ENCODE measurements around the gene CHST11. TPM values are rescaled to one million over a fixed set of nuclear protein-coding genes. Genes with fewer than 3 reads are reported as not detected.

Gene CHST11
- total and polyA plus RNA-seq, 4 donors = 15.0 to 25.5 (median 18.8) TPM

- Histone ChIP-seq H3K4me3 (ENCODE audit: low read depth, low read length) (no peak overlapping the region), H3K36me3 (ENCODE audit: control insufficient read depth, insufficient read depth, low read length) (no peaks in the 10 kb centered on the region), H3K27me3 (ENCODE audit: control insufficient read depth, insufficient read depth, low read length) (no peaks in the 10 kb centered on the region), H3K27ac (ENCODE audit: low read depth, low read length) (no peak overlapping the region), H3K4me1 (ENCODE audit: control insufficient read depth, insufficient read depth, low read length) (peaks cover 15% of the 10 kb centered on the region), H3K9me3 (ENCODE audit: control insufficient read depth, insufficient read depth, low read length) (no peaks in the 10 kb centered on the region)
- WGBS (ENCODE audit: insufficient coverage) = 13% methylated on average over 5 of the region's 12 CpGs
- DNase-seq (ENCODE audit: low read depth in 4 of 6, low spot score in 6 of 6) = peak in 2 of 6 donors; percentile 59 to 63
Measured at GRCh38 chr12:104695453-104696148, 238.9 kb downstream of the CHST11 start.

GRCh38 chr12:104697186-104697585 lies 240.4 kb downstream of the CHST11 start:
- Histone ChIP-seq H3K27ac (ENCODE audit: low read depth, low read length) (no peak overlapping the region), H3K36me3 (ENCODE audit: control insufficient read depth, insufficient read depth, low read length) (no peaks in the 10 kb centered on the region), H3K27me3 (ENCODE audit: control insufficient read depth, insufficient read depth, low read length) (no peaks in the 10 kb centered on the region), H3K9me3 (ENCODE audit: control insufficient read depth, insufficient read depth, low read length) (no peaks in the 10 kb centered on the region), H3K4me3 (ENCODE audit: low read depth, low read length) (no peak overlapping the region), H3K4me1 (ENCODE audit: control insufficient read depth, insufficient read depth, low read length) (peaks cover 19% of the 10 kb centered on the region)
- DNase-seq (ENCODE audit: low read depth in 4 of 6, low spot score in 6 of 6) = no peak
- WGBS (ENCODE audit: insufficient coverage) = 77% methylated on average over 7 of the region's 7 CpGs

GRCh38 chr12:104698871-104699270 lies 242.1 kb downstream of the CHST11 start:
- no peaks in the 10 kb centered on the region for H3K36me3 ChIP-seq (ENCODE audit: control insufficient read depth, insufficient read depth, low read length)
- DNase-seq (ENCODE audit: low read depth in 4 of 6, low spot score in 6 of 6) = no peak
- no CpG with 5 or more reads among the region's 3 CpGs for WGBS (ENCODE audit: insufficient coverage)

GRCh38 chr12:104699489-104700190 lies 242.9 kb downstream of the CHST11 start:
- H3K9me3 ChIP-seq (ENCODE audit: control insufficient read depth, insufficient read depth, low read length) = no peaks in the 10 kb centered on the region
- H3K27ac ChIP-seq (ENCODE audit: low read depth, low read length) = no peak overlapping the region
- no peak for DNase-seq (ENCODE audit: low read depth in 4 of 6, low spot score in 6 of 6)
- no peaks in the 10 kb centered on the region for H3K27me3 ChIP-seq (ENCODE audit: control insufficient read depth, insufficient read depth, low read length)
- no peaks in the 10 kb centered on the region for H3K36me3 ChIP-seq (ENCODE audit: control insufficient read depth, insufficient read depth, low read length)
- 88% methylated on average over 2 of the region's 5 CpGs for WGBS (ENCODE audit: insufficient coverage)
- H3K4me1 ChIP-seq (ENCODE audit: control insufficient read depth, insufficient read depth, low read length) = peaks cover 23% of the 10 kb centered on the region
- no peak overlapping the region for H3K4me3 ChIP-seq (ENCODE audit: low read depth, low read length)

More at GRCh38 chr12:104698871-104699270, 242.1 kb downstream of the CHST11 start:
- H3K4me3 ChIP-seq (ENCODE audit: low read depth, low read length) = no peak overlapping the region
- H3K9me3 ChIP-seq (ENCODE audit: control insufficient read depth, insufficient read depth, low read length) = no peaks in the 10 kb centered on the region
- no peaks in the 10 kb centered on the region for H3K27me3 ChIP-seq (ENCODE audit: control insufficient read depth, insufficient read depth, low read length)
- H3K27ac ChIP-seq (ENCODE audit: low read depth, low read length) = no peak overlapping the region
- peaks cover 23% of the 10 kb centered on the region for H3K4me1 ChIP-seq (ENCODE audit: control insufficient read depth, insufficient read depth, low read length)

- no peak for DNase-seq (ENCODE audit: low read depth in 4 of 6, low spot score in 6 of 6)
- H3K4me3 ChIP-seq (ENCODE audit: low read depth, low read length) = no peak overlapping the region
- WGBS (ENCODE audit: insufficient coverage) = no CpG with 5 or more reads among the region's 1 CpG
Measured at GRCh38 chr12:104700324-104700723, 243.6 kb downstream of the CHST11 start.

GRCh38 chr12:104701301-104701700 lies 244.6 kb downstream of the CHST11 start:
- Histone ChIP-seq H3K4me1 (ENCODE audit: control insufficient read depth, insufficient read depth, low read length) (peaks cover 13% of the 10 kb centered on the region), H3K27ac (ENCODE audit: low read depth, low read length) (no peak overlapping the region), H3K4me3 (ENCODE audit: low read depth, low read length) (no peak overlapping the region), H3K9me3 (ENCODE audit: control insufficient read depth, insufficient read depth, low read length) (no peaks in the 10 kb centered on the region), H3K27me3 (ENCODE audit: control insufficient read depth, insufficient read depth, low read length) (no peaks in the 10 kb centered on the region), H3K36me3 (ENCODE audit: control insufficient read depth, insufficient read depth, low read length) (no peaks in the 10 kb centered on the region)
- 83% methylated on average over 6 of the region's 7 CpGs for WGBS (ENCODE audit: insufficient coverage)
- DNase-seq (ENCODE audit: low read depth in 4 of 6, low spot score in 6 of 6) = no peak

More at GRCh38 chr12:104700324-104700723, 243.6 kb downstream of the CHST11 start:
- Histone ChIP-seq H3K27me3 (ENCODE audit: control insufficient read depth, insufficient read depth, low read length) (no peaks in the 10 kb centered on the region), H3K4me1 (ENCODE audit: control insufficient read depth, insufficient read depth, low read length) (peaks cover 21% of the 10 kb centered on the region), H3K36me3 (ENCODE audit: control insufficient read depth, insufficient read depth, low read length) (no peaks in the 10 kb centered on the region), H3K27ac (ENCODE audit: low read depth, low read length) (no peak overlapping the region), H3K9me3 (ENCODE audit: control insufficient read depth, insufficient read depth, low read length) (no peaks in the 10 kb centered on the region)

GRCh38 chr12:104701756-104702155 lies 245.0 kb downstream of the CHST11 start:
- Histone ChIP-seq H3K27ac (ENCODE audit: low read depth, low read length) (no peak overlapping the region), H3K27me3 (ENCODE audit: control insufficient read depth, insufficient read depth, low read length) (no peaks in the 10 kb centered on the region), H3K9me3 (ENCODE audit: control insufficient read depth, insufficient read depth, low read length) (no peaks in the 10 kb centered on the region), H3K4me3 (ENCODE audit: low read depth, low read length) (no peak overlapping the region), H3K36me3 (ENCODE audit: control insufficient read depth, insufficient read depth, low read length) (no peaks in the 10 kb centered on the region), H3K4me1 (ENCODE audit: control insufficient read depth, insufficient read depth, low read length) (peaks cover 13% of the 10 kb centered on the region)
- no peak for DNase-seq (ENCODE audit: low read depth in 4 of 6, low spot score in 6 of 6)
- 90% methylated on average over 3 of the region's 3 CpGs for WGBS (ENCODE audit: insufficient coverage)

GRCh38 chr12:104702565-104703139 lies 245.9 kb downstream of the CHST11 start:
- no peaks in the 10 kb centered on the region for H3K27me3 ChIP-seq (ENCODE audit: control insufficient read depth, insufficient read depth, low read length)
- no peak overlapping the region for H3K4me3 ChIP-seq (ENCODE audit: low read depth, low read length)
- no peak overlapping the region for H3K27ac ChIP-seq (ENCODE audit: low read depth, low read length)
- 52% methylated on average over 20 of the region's 21 CpGs for WGBS (ENCODE audit: insufficient coverage)
- H3K4me1 ChIP-seq (ENCODE audit: control insufficient read depth, insufficient read depth, low read length) = peaks cover 13% of the 10 kb centered on the region
- H3K36me3 ChIP-seq (ENCODE audit: control insufficient read depth, insufficient read depth, low read length) = no peaks in the 10 kb centered on the region
- no peaks in the 10 kb centered on the region for H3K9me3 ChIP-seq (ENCODE audit: control insufficient read depth, insufficient read depth, low read length)
- peak in 1 of 6 donors; percentile 68 for DNase-seq (ENCODE audit: low read depth in 4 of 6, low spot score in 6 of 6)

GRCh38 chr12:104703372-104703771 lies 246.6 kb downstream of the CHST11 start:
- H3K4me3 ChIP-seq (ENCODE audit: low read depth, low read length) = no peak overlapping the region
- no peaks in the 10 kb centered on the region for H3K9me3 ChIP-seq (ENCODE audit: control insufficient read depth, insufficient read depth, low read length)
- no peaks in the 10 kb centered on the region for H3K27me3 ChIP-seq (ENCODE audit: control insufficient read depth, insufficient read depth, low read length)
- no peak overlapping the region for H3K27ac ChIP-seq (ENCODE audit: low read depth, low read length)
- H3K36me3 ChIP-seq (ENCODE audit: control insufficient read depth, insufficient read depth, low read length) = no peaks in the 10 kb centered on the region
- no peak for DNase-seq (ENCODE audit: low read depth in 4 of 6, low spot score in 6 of 6)
- H3K4me1 ChIP-seq (ENCODE audit: control insufficient read depth, insufficient read depth, low read length) = peaks cover 13% of the 10 kb centered on the region
- 85% methylated on average over 8 of the region's 8 CpGs for WGBS (ENCODE audit: insufficient coverage)

All from spinal cord (tissue), 10 donors.